CD8-positive, alpha-beta memory T cell (primary cell): ENCODE measurements around the gene RUNX3. TPM values are rescaled to one million over a fixed set of nuclear protein-coding genes. Genes with fewer than 3 reads are reported as not detected.

Source experiments
- CTCF ChIA-PET: fragments of 350-600 bp; sonication (Branson Sonifier 250); formaldehyde crosslinking; loops from one replicate; lab custom pipeline; 2021; ENCODE audit warnings: antibody characterized with exemption; lab: Charles Lee
- POLR2A ChIA-PET: fragments of 350-600 bp; sonication (Branson Sonifier 250); formaldehyde crosslinking; loops from one replicate; lab custom pipeline; 2021; ENCODE audit warnings: antibody characterized with exemption; lab: Charles Lee
- DNase-seq, 5 donors: peaks; one replicate each; pipeline versions ENCODE4 v3.0.0 to v3.0.0-alpha.2; 2020 to 2022; ENCODE audit warnings: mixed read lengths in 1 of 5
- H3K27ac ChIP-seq: one replicate; pipeline ENCODE4 v1.7.0; 2013; ENCODE audit warnings: low read depth, mild to moderate bottlenecking, low read length, moderate library complexity
- H3K27me3 ChIP-seq: 2 replicates; pipeline ENCODE4 v1.7.0; 2013; ENCODE audit warnings: low read length, mild to moderate bottlenecking; ENCODE audit not compliant: insufficient read depth, poor library complexity, severe bottlenecking
- H3K36me3 ChIP-seq: 2 replicates; pipeline ENCODE4 v1.7.0; 2013; ENCODE audit warnings: mild to moderate bottlenecking, low read length, moderate library complexity; ENCODE audit not compliant: insufficient read depth
- H3K4me1 ChIP-seq: 2 replicates; pipeline ENCODE4 v1.7.0; 2013; ENCODE audit warnings: mild to moderate bottlenecking, low read length, moderate library complexity; ENCODE audit not compliant: insufficient read depth
- H3K4me3 ChIP-seq: 2 replicates; pipeline ENCODE4 v1.7.0; 2013; ENCODE audit warnings: mild to moderate bottlenecking, low read length
- H3K9me3 ChIP-seq: 2 replicates; pipeline ENCODE4 v1.7.0; 2013; ENCODE audit warnings: mild to moderate bottlenecking, low read length
- H3K27ac Mint-ChIP-seq, 8 donors: one replicate each; pipeline ENCODE4 v1.8.0; 2020 to 2021; ENCODE audit warnings: mixed read lengths in 8 of 8, mild to moderate bottlenecking in 6 of 8, inconsistent platforms in 3 of 8, moderate library complexity in 3 of 8
- H3K27me3 Mint-ChIP-seq, 2 donors: one replicate each; pipeline ENCODE4 v1.8.0; 2020 to 2021; ENCODE audit warnings: mixed read lengths in 2 of 2, mild to moderate bottlenecking in 1 of 2, moderate library complexity in 1 of 2
- H3K36me3 Mint-ChIP-seq, 3 donors: one replicate each; pipeline ENCODE4 v1.8.0; 2020 to 2021; ENCODE audit warnings: mixed read lengths in 3 of 3, inconsistent platforms in 1 of 3, mild to moderate bottlenecking in 1 of 3
- H3K4me1 Mint-ChIP-seq, 3 donors: one replicate each; pipeline ENCODE4 v1.8.0; 2020 to 2021; ENCODE audit warnings: mixed read lengths in 3 of 3, inconsistent platforms in 1 of 3, mild to moderate bottlenecking in 1 of 3
- H3K4me3 Mint-ChIP-seq, 7 donors: one replicate each; pipeline ENCODE4 v1.8.0; 2020 to 2021; ENCODE audit warnings: mixed read lengths in 7 of 7, mild to moderate bottlenecking in 6 of 7, moderate library complexity in 4 of 7, inconsistent platforms in 2 of 7
- H3K9me3 Mint-ChIP-seq, 5 donors: one replicate each; pipeline ENCODE4 v1.8.0; 2020 to 2022; ENCODE audit warnings: mixed read lengths in 5 of 5, mild to moderate bottlenecking in 3 of 5, moderate library complexity in 2 of 5, inconsistent platforms in 1 of 5
- polyA plus RNA-seq: library from polyadenylated mRNA; unstranded; fragments of 300-500 nt; fragmentation: Illumina TruSeq; gene quantifications from one replicate; pipeline ENCODE4 v1.2.3, GENCODE V29; 2021
- total RNA-seq, 2 experiments: library from RNA; stranded (reverse); gene quantifications; one replicate each; pipeline ENCODE4 v1.2.3, GENCODE V29; 2021

Gene RUNX3
- total and polyA plus RNA-seq, 3 experiments from 2014 or later: 107 to 241 (median 218) TPM

DNA sequence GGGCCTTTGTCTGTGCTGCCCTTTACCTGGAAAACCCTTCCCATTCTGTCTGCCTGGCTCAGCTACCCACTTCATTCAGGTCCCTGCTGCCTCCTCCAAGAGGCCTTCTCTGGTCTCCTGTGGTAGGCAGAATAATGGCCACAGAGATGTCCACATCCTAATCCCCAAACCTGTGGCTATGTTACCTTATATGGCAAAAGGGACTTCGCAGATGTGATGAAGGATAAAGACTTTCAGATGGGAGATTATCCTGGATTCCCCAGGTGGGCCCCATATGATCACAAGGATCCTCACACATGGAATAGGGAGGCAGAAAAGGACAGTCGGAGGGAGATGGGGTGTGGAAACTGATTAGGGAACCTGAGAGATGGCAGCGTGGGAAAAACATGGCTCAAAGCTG, 14.2 kb upstream of the RUNX3 start:
- no peak for DNase-seq
- Mint-ChIP-seq H3K27me3 (no peaks in the 10 kb centered on the region), H3K9me3 (no peaks in the 10 kb centered on the region), H3K27ac (peak overlapping the region in 7 of 8 donors; percentile 34 to 77 (median 45)), H3K4me3 (no peak overlapping the region), H3K36me3 (peaks cover 0 to 27% (median 1%) of the 10 kb centered on the region in 3 donors), H3K4me1 (peaks cover 23 to 80% (median 46%) of the 10 kb centered on the region in 3 donors)
- CTCF ChIA-PET: interaction anchor here (1.4 to 1.6 kb wide), 2 partner anchors 14 to 93 kb away, joined by 3 to 4 read pairs; no protein-coding TSS in a partner anchor
- no peak overlapping the region for H3K4me3 ChIP-seq
- no peaks in the 10 kb centered on the region for H3K36me3 ChIP-seq
- H3K27me3 ChIP-seq: no peaks in the 10 kb centered on the region
- H3K4me1 ChIP-seq: no peaks in the 10 kb centered on the region
- POLR2A ChIA-PET: no interaction called here
- H3K9me3 ChIP-seq: no peaks in the 10 kb centered on the region
- H3K27ac ChIP-seq: no peak overlapping the region

DNA sequence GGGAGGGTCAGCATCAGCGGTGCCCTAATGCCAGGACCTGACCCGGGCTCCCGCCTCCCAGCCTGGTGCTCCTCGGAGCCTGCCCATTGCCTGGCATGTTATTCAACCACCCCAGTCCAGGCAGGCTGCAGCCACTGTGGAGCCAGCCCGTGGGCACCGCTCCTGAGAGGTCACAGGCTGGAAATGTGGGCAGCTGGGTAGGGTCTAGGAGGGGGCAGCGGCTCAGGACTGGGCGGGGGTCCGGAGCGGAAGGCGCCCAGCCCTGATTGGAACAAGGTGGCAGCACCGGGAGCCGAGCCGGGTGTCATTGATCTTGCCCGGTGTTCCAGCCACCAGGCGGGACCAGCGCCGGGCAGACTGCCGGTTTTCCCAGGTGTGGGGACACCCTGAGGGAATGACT, 12.7 kb upstream of the RUNX3 start:
- H3K27ac Mint-ChIP-seq: peak overlapping the region in 1 of 8 donors; percentile 57
- H3K4me3 Mint-ChIP-seq: no peak overlapping the region
- no peak overlapping the region for H3K4me3 ChIP-seq
- no peaks in the 10 kb centered on the region for H3K9me3 Mint-ChIP-seq
- DNase-seq: no peak
- POLR2A ChIA-PET: interaction anchor here (0.6 kb wide), 1 partner anchor 24 kb away, joined by 3 read pairs; no protein-coding TSS in a partner anchor
- CTCF ChIA-PET: interaction anchor here (1.6 to 1.9 kb wide), 2 partner anchors 12 to 95 kb away, joined by 4 to 6 read pairs; no protein-coding TSS in a partner anchor
- H3K27me3 ChIP-seq: no peaks in the 10 kb centered on the region
- no peak overlapping the region for H3K27ac ChIP-seq
- no peaks in the 10 kb centered on the region for H3K4me1 ChIP-seq
- peaks cover 13 to 77% (median 36%) of the 10 kb centered on the region in 3 donors for H3K4me1 Mint-ChIP-seq
- no peaks in the 10 kb centered on the region for H3K27me3 Mint-ChIP-seq
- H3K36me3 Mint-ChIP-seq: peaks cover 0 to 40% (median 2%) of the 10 kb centered on the region in 3 donors
- no peaks in the 10 kb centered on the region for H3K36me3 ChIP-seq
- H3K9me3 ChIP-seq: no peaks in the 10 kb centered on the region

DNA sequence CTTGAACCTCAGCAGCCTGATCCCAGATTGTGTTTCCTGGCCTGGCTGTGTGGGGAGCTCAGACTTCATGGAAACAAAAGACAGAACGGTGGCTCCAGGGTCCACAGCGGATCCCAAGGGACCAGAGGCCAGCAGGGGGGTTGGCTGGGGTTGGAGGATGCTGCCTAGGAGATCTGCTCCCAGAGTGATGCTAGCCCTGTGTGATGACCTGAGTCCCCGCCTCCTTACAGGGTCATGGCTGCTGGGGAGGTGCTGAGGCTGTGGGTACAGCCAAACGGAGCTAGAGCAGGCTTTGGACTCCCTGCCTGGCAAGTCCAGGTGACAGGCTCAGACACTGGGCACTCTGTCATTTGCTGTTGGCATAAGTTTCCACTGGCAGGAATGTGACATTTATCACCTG, 11.5 kb upstream of the RUNX3 start:
- Histone ChIP-seq H3K4me1 (no peaks in the 10 kb centered on the region), H3K27ac (no peak overlapping the region), H3K4me3 (no peak overlapping the region), H3K27me3 (no peaks in the 10 kb centered on the region), H3K36me3 (no peaks in the 10 kb centered on the region), H3K9me3 (no peaks in the 10 kb centered on the region)
- Mint-ChIP-seq H3K36me3 (peaks cover 0 to 46% (median 3%) of the 10 kb centered on the region in 3 donors), H3K27me3 (no peaks in the 10 kb centered on the region), H3K4me3 (no peak overlapping the region), H3K9me3 (no peaks in the 10 kb centered on the region), H3K4me1 (peaks cover 9 to 74% (median 28%) of the 10 kb centered on the region in 3 donors), H3K27ac (peak overlapping the region in 4 of 8 donors; percentile 13 to 68 (median 54))
- no peak for DNase-seq
- ChIA-PET CTCF (interaction anchor here (0.8 to 2.3 kb wide), 4 partner anchors 44 to 159 kb away, joined by 3 to 8 read pairs (median 6); no protein-coding TSS in a partner anchor), POLR2A (no interaction called here)

DNA sequence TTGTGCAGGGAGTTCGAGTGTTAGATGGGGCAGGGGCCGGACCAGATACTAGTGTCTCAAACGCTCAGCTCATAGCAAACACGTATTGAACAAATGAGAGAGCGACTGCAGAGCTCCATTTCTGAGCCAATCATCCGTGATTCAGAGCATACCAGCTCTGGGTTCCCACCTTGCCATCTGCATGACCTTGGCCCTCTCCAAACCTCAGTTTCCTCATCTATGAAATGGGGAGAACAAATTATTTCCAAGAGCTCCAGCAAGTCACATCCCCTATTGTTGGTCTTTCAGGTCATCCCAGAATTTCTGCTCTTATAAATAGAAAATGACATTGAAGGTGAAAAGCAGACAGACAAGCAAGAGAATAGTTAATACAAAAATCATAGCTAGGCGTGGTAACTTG, 10.2 kb upstream of the RUNX3 start:
- H3K27me3 Mint-ChIP-seq: no peaks in the 10 kb centered on the region
- ChIA-PET POLR2A (interaction anchor here (0.6 kb wide), 1 partner anchor 140 kb away, joined by 3 read pairs; no protein-coding TSS in a partner anchor), CTCF (interaction anchor here (0.7 to 18.1 kb wide), 7 partner anchors 12 to 264 kb away, joined by 3 to 234 read pairs (median 3); no protein-coding TSS in a partner anchor)
- no peak for DNase-seq
- Histone ChIP-seq H3K9me3 (no peaks in the 10 kb centered on the region), H3K4me3 (no peak overlapping the region), H3K27ac (no peak overlapping the region), H3K36me3 (no peaks in the 10 kb centered on the region), H3K4me1 (no peaks in the 10 kb centered on the region), H3K27me3 (no peaks in the 10 kb centered on the region)
- H3K4me3 Mint-ChIP-seq: peak overlapping the region in 1 of 7 donors; percentile 61
- H3K27ac Mint-ChIP-seq: peak overlapping the region in 3 of 8 donors; percentile 29 to 66 (median 42)
- no peaks in the 10 kb centered on the region for H3K9me3 Mint-ChIP-seq
- H3K36me3 Mint-ChIP-seq: peaks cover 0 to 53% (median 3%) of the 10 kb centered on the region in 3 donors
- peaks cover 14 to 77% (median 35%) of the 10 kb centered on the region in 3 donors for H3K4me1 Mint-ChIP-seq

DNA sequence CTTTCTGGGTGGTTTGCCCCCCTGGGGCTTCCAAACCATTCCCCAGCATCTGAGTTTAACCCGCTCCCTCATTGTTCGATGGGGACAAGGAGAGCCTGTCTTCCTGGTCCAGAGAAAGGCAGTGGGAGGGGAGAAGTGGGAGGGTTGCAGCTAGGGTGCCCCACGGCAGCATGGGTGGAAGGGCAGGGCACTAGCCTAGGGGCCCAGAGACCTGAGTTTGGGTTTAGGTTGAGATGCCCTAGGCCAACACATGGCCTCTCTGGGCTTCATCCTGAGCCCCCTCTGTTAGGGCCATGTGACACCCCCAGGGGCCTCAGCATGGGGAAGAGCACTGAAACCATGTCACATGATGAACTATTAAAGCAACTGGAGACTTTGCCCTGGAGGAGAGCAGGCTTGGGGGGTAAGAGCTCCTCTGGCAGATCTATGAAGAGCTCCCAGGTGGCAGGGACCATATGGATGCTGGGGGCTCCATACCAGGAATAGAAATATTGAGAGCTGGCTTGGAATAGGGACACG, 9.7 kb upstream of the RUNX3 start:
- POLR2A ChIA-PET: interaction anchor here (0.6 kb wide), 1 partner anchor 140 kb away, joined by 3 read pairs; no protein-coding TSS in a partner anchor
- H3K4me1 ChIP-seq: no peaks in the 10 kb centered on the region
- H3K27me3 ChIP-seq: no peaks in the 10 kb centered on the region
- H3K36me3 ChIP-seq: no peaks in the 10 kb centered on the region
- no peak overlapping the region for H3K4me3 Mint-ChIP-seq
- peaks cover 15 to 79% (median 35%) of the 10 kb centered on the region in 3 donors for H3K4me1 Mint-ChIP-seq
- peak overlapping the region in 4 of 8 donors; percentile 29 to 70 (median 54) for H3K27ac Mint-ChIP-seq
- DNase-seq: no peak
- no peak overlapping the region for H3K4me3 ChIP-seq
- H3K9me3 ChIP-seq: no peaks in the 10 kb centered on the region
- no peaks in the 10 kb centered on the region for H3K27me3 Mint-ChIP-seq
- no peaks in the 10 kb centered on the region for H3K9me3 Mint-ChIP-seq
- H3K36me3 Mint-ChIP-seq: peaks cover 0 to 51% (median 3%) of the 10 kb centered on the region in 3 donors
- CTCF ChIA-PET: interaction anchor here (0.7 to 18.1 kb wide), 7 partner anchors 12 to 265 kb away, joined by 3 to 234 read pairs (median 3); no protein-coding TSS in a partner anchor
- no peak overlapping the region for H3K27ac ChIP-seq

DNA sequence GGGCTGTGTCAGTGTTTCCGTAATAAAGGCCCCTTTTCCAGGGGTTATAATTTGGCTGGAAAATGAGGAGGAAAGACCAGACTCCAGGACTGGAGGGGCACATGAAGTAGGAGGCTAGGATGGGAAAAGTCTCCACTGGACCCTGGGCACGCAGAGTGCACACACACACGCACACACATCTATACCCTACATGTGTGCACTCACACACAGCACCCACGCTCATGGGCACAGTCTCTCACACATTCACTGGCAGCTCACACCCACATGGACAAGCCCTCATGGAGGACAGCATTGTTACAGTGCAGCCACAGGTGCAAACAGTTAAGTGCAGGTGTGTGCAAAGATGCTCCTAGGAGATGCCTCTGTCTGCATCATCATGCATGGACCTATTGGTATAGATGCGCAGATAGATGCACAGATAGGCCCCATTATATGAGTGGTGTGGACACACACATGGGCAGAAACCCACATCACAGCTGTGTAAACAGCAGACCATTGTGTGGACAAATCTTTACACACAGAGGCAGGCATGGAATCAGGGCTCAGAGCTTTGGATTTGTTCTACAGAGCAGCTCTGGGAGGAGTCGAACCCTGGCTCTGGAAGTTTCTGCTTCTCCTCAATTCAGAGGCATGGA, 9.1 kb upstream of the RUNX3 start:
- Histone ChIP-seq H3K27me3 (no peaks in the 10 kb centered on the region), H3K4me3 (no peak overlapping the region), H3K36me3 (no peaks in the 10 kb centered on the region), H3K4me1 (no peaks in the 10 kb centered on the region), H3K9me3 (no peaks in the 10 kb centered on the region), H3K27ac (no peak overlapping the region)
- Mint-ChIP-seq H3K4me3 (no peak overlapping the region), H3K27ac (peak overlapping the region in 2 of 8 donors; percentile 19 to 47), H3K36me3 (peaks cover 0 to 50% (median 3%) of the 10 kb centered on the region in 3 donors), H3K27me3 (no peaks in the 10 kb centered on the region), H3K4me1 (peaks cover 15 to 79% (median 38%) of the 10 kb centered on the region in 3 donors), H3K9me3 (no peaks in the 10 kb centered on the region)
- DNase-seq: no peak
- CTCF ChIA-PET: interaction anchor here (0.7 to 18.1 kb wide), 4 partner anchors 18 to 162 kb away, joined by 3 to 234 read pairs (median 6); no protein-coding TSS in a partner anchor
- POLR2A ChIA-PET: no interaction called here

DNA sequence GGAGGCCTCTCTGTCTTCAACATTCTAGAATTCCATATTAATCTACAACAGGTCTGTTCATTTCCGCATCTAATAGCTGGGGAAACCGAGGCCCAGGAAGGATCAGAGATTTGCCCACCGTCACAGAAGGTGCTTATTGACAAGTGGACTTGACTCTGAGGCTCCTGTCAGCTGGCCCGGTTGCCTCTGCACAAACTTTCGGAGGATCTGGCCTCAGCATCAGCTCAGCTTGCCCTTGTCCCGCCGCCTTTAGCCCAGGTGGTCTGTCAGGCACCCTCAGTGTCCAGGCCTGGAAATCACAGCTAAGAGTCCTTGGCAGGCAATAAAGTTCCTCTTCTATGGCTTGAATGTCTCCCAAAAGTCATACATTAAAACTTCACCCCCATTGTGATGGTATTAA, 8.2 kb upstream of the RUNX3 start:
- no peaks in the 10 kb centered on the region for H3K27me3 Mint-ChIP-seq
- no peaks in the 10 kb centered on the region for H3K9me3 Mint-ChIP-seq
- H3K4me3 Mint-ChIP-seq: no peak overlapping the region
- Histone ChIP-seq H3K36me3 (no peaks in the 10 kb centered on the region), H3K27ac (no peak overlapping the region), H3K9me3 (no peaks in the 10 kb centered on the region), H3K27me3 (no peaks in the 10 kb centered on the region), H3K4me3 (no peak overlapping the region), H3K4me1 (peaks cover 4% of the 10 kb centered on the region)
- POLR2A ChIA-PET: no interaction called here
- DNase-seq: no peak
- peak overlapping the region in 3 of 8 donors; percentile 3 to 81 (median 17) for H3K27ac Mint-ChIP-seq
- CTCF ChIA-PET: interaction anchor here (1.4 to 18.1 kb wide), 2 partner anchors 100 to 164 kb away, joined by 3 to 234 read pairs; no protein-coding TSS in a partner anchor
- peaks cover 20 to 81% (median 46%) of the 10 kb centered on the region in 3 donors for H3K4me1 Mint-ChIP-seq
- H3K36me3 Mint-ChIP-seq: peaks cover 0 to 53% (median 3%) of the 10 kb centered on the region in 3 donors
